Caco-2 (cell line): ENCODE data around the gene IKZF1. TPM values are rescaled to one million over a fixed set of nuclear protein-coding genes. Genes with fewer than 3 reads are reported as not detected.

ENCODE experiments used
- BruUV-seq: library from RNA; stranded (reverse); fragments of 400-500 nt; replicated peaks from 2 replicates; lab custom pipeline; 2021; lab: Mats Ljungman, UMichigan
- CTCF ChIA-PET: fragments of 300-600 bp; sonication (Branson Sonifier 250); formaldehyde crosslinking; loops from one replicate; lab custom pipeline; 2022; ENCODE audit warnings: antibody characterized with exemption; lab: Charles Lee
- POLR2A ChIA-PET: fragments of 300-600 bp; sonication (Branson Sonifier 250); formaldehyde crosslinking; loops from one replicate; lab custom pipeline; 2022; ENCODE audit warnings: antibody characterized with exemption; lab: Charles Lee
- DNase-seq, 2 experiments: peaks; one replicate each; pipeline versions ENCODE4 v3.0.0 to v3.0.0-alpha.2; 2020 to 2022
- H3K27me3 ChIP-seq: replicated peaks from 2 replicates; pipeline ENCODE4 v1.6.0; 2011; ENCODE audit warnings: low read length; ENCODE audit not compliant: control insufficient read depth, insufficient read depth
- H3K36me3 ChIP-seq: 2 replicates; pipeline ENCODE4 v1.5.1; 2011; ENCODE audit warnings: low read length; ENCODE audit not compliant: control insufficient read depth, insufficient read depth
- H3K4me1 ChIP-seq: fragments of 250-450 bp; sonication (Bioruptor Pico); 2 replicates; pipeline ENCODE4 v1.5.1; 2020; ENCODE audit warnings: mild to moderate bottlenecking
- H3K4me3 ChIP-seq: 2 replicates; pipeline ENCODE4 v1.5.1; 2011; ENCODE audit warnings: low read depth, mild to moderate bottlenecking, control low read depth, low read length
- H3K9me3 ChIP-seq: fragments of 250-450 bp; sonication (Bioruptor Pico); 2 replicates; pipeline ENCODE4 v1.5.1; 2020; ENCODE audit warnings: mild to moderate bottlenecking, moderate library complexity
- H3K27ac Mint-ChIP-seq: one replicate; pipeline ENCODE4 v1.8.0; 2022; ENCODE audit warnings: mixed read lengths; ENCODE audit not compliant: unreplicated experiment
- H3K27me3 Mint-ChIP-seq: one replicate; pipeline ENCODE4 v1.8.0; 2022; ENCODE audit warnings: mixed read lengths; ENCODE audit not compliant: insufficient read depth, unreplicated experiment
- H3K36me3 Mint-ChIP-seq: one replicate; pipeline ENCODE4 v1.8.0; 2022; ENCODE audit warnings: mild to moderate bottlenecking, mixed read lengths; ENCODE audit not compliant: insufficient read depth, unreplicated experiment
- H3K4me1 Mint-ChIP-seq: one replicate; pipeline ENCODE4 v1.8.0; 2022; ENCODE audit warnings: low read depth, mixed read lengths; ENCODE audit not compliant: unreplicated experiment
- H3K4me3 Mint-ChIP-seq: one replicate; pipeline ENCODE4 v1.8.0; 2022; ENCODE audit warnings: mild to moderate bottlenecking, moderate library complexity, mixed read lengths; ENCODE audit not compliant: unreplicated experiment
- H3K9me3 Mint-ChIP-seq: one replicate; pipeline ENCODE4 v1.8.0; 2022; ENCODE audit warnings: mixed read lengths; ENCODE audit not compliant: unreplicated experiment
- intact Hi-C: fragments of 100-400 bp; cut with micrococcal nuclease; formaldehyde crosslinking; loops from one replicate; pipeline ENCODE4 v1.10.0; 2022; ENCODE audit not compliant: unreplicated experiment
- total RNA-seq: library from RNA; stranded (reverse); gene quantifications from 2 replicates; pipeline ENCODE4 v1.2.3, GENCODE V29; 2022
- TF ChIP-seq, protein P1 (sequence below), 2 experiments: fragments of 200-600 bp in 1 of 2; IDR thresholded peaks; 1 replicate in 1 of 2; 2 replicates in 1 of 2; pipeline versions ENCODE4 v1.5.1 to v1.8.0; 2011 to 2022; ENCODE audit warnings: antibody characterized with exemption in 1 of 2, control low read depth in 1 of 2, inconsistent platforms in 1 of 2, low read depth in 1 of 2, low read length in 1 of 2, mild to moderate bottlenecking in 1 of 2, moderate library complexity in 1 of 2; ENCODE audit not compliant: insufficient read depth in 1 of 2, severe bottlenecking in 1 of 2, unreplicated experiment in 1 of 2

The IKZF1 gene
- total RNA-seq, 1 experiment from 2014 or later: not detected

DNA sequence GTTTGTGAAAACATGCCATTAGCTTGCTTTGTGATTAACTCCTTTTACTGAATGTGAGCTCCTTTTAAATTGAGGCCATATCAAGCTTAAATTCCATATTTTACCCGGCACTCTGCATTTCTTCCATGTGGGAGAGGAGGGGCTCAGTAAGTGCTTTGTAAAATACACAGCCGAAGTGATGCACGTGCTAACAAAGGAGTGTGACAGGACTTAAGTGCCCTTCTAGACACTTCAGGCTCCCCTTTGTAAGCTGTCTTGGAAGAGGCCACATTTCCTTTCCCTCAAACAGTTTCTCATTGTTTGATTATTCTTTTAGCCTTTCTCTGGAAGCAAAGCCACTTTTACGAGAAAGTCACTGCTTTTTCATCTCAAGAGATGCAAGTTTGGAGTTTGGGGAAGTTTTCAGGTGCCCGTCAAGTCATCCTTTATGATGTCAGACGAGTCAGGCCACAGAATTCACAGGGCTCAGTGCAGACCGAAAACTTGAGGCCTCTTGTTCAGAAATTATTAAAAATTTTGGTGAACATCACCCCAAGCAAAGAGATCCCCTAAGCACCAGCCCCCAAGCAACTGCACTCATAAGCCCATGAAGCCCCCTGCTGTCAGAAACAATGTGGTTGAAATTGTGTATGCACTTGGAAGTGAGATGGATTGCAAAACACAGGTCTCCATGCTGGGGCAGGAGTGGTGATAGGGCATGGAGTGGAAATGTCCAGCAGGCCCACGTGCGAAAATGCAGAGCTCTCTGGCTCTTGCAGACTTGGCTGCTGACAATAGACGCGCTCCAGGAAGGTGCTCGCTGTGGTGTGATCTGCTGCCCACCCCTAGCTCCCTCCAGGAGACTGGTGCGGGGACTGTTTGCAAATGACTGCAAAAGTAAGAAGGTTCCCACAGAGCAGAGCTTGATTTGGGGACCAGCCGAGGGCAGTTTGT, 11.5 kb downstream of the IKZF1 start:
- H3K36me3 ChIP-seq: no peaks in the 10 kb centered on the region
- CTCF ChIA-PET: no interaction called here
- TF ChIP-seq, protein P1, sequence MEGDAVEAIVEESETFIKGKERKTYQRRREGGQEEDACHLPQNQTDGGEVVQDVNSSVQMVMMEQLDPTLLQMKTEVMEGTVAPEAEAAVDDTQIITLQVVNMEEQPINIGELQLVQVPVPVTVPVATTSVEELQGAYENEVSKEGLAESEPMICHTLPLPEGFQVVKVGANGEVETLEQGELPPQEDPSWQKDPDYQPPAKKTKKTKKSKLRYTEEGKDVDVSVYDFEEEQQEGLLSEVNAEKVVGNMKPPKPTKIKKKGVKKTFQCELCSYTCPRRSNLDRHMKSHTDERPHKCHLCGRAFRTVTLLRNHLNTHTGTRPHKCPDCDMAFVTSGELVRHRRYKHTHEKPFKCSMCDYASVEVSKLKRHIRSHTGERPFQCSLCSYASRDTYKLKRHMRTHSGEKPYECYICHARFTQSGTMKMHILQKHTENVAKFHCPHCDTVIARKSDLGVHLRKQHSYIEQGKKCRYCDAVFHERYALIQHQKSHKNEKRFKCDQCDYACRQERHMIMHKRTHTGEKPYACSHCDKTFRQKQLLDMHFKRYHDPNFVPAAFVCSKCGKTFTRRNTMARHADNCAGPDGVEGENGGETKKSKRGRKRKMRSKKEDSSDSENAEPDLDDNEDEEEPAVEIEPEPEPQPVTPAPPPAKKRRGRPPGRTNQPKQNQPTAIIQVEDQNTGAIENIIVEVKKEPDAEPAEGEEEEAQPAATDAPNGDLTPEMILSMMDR (IDR thresholded peaks at IDR 0.05; ENCODE audit: insufficient read depth in 1 of 2, low read depth in 1 of 2, low read length in 1 of 2, severe bottlenecking in 1 of 2, unreplicated experiment in 1 of 2): no peak
- no peaks in the 10 kb centered on the region for H3K27me3 ChIP-seq
- H3K4me3 Mint-ChIP-seq: no peak overlapping the region
- intact Hi-C loops: no loop called here
- no peak overlapping the region for H3K4me3 ChIP-seq
- H3K27me3 Mint-ChIP-seq: peaks cover 31% of the 10 kb centered on the region
- H3K27ac Mint-ChIP-seq: no peak overlapping the region
- no peaks in the 10 kb centered on the region for H3K4me1 Mint-ChIP-seq
- no peaks in the 10 kb centered on the region for H3K9me3 ChIP-seq
- H3K4me1 ChIP-seq: no peaks in the 10 kb centered on the region
- BruUV-seq: no TSS peak
- DNase-seq: no peak
- no peaks in the 10 kb centered on the region for H3K9me3 Mint-ChIP-seq
- POLR2A ChIA-PET: no interaction called here
- H3K36me3 Mint-ChIP-seq: no peaks in the 10 kb centered on the region

DNA sequence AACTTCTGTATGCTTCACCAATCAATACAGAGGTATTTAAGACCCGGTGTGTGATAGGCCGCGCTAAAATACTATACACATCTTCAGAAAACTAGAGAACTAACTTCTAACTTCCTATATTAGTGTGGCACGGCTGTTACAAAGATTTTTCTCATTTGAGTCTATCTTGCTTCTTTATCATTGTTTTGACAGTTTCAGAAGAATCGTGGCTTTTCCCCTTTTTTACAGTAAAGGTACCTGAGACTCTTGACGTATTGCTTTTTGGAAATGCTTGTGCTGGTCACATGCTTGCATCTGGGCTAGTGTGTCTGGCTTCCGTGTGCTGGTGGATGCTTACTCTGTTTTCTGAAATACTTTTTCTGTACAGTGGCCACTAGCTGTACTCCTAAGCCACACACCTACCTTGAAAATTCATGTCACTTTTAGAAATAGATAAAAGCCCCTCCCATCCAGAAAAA, 12.7 kb downstream of the IKZF1 start:
- Mint-ChIP-seq H3K4me1 (no peaks in the 10 kb centered on the region), H3K4me3 (no peak overlapping the region)
- BruUV-seq: no TSS peak

More for the DNA sequence above, 12.7 kb downstream of the IKZF1 start:
- Histone ChIP-seq H3K9me3 (no peaks in the 10 kb centered on the region), H3K27me3 (no peaks in the 10 kb centered on the region), H3K4me1 (no peaks in the 10 kb centered on the region), H3K4me3 (no peak overlapping the region), H3K36me3 (no peaks in the 10 kb centered on the region)
- Mint-ChIP-seq H3K27ac (no peak overlapping the region), H3K27me3 (peaks cover 37% of the 10 kb centered on the region), H3K9me3 (no peaks in the 10 kb centered on the region), H3K36me3 (no peaks in the 10 kb centered on the region)
- CTCF ChIA-PET: interaction anchor here (0.7 kb wide), 1 partner anchor 45 kb away, joined by 3 read pairs; no protein-coding TSS in a partner anchor
- TF ChIP-seq, protein P1 (IDR thresholded peaks at IDR 0.05; ENCODE audit: insufficient read depth in 1 of 2, low read depth in 1 of 2, low read length in 1 of 2, severe bottlenecking in 1 of 2, unreplicated experiment in 1 of 2): no peak
- intact Hi-C loops: no loop called here
- DNase-seq: no peak
- POLR2A ChIA-PET: no interaction called here
